Transverse colon (tissue), 4 donors: ENCODE data around the gene SCMH1.

Source experiments
- EP300 ChIP-seq: sonication (generic); formaldehyde crosslinking; IDR thresholded peaks from one replicate; pipeline ENCODE4 v1.6.1; 2017; ENCODE audit warnings: antibody characterized with exemption, low read depth
- POLR2A ChIP-seq: fragments of 450-650 bp; IDR thresholded peaks from one replicate; pipeline ENCODE4 v1.6.1; 2016; ENCODE audit warnings: antibody characterized with exemption, mild to moderate bottlenecking, moderate library complexity
- POLR2AphosphoS5 ChIP-seq, 3 donors: sonication (generic); formaldehyde crosslinking; IDR thresholded peaks; one replicate each; pipeline ENCODE4 v1.6.1; 2016; ENCODE audit warnings: antibody characterized with exemption in 3 of 3
- TF ChIP-seq, protein P1 (sequence below), 5 experiments: fragments of 200-600 bp in 3 of 5; fragments of 450-650 bp in 2 of 5; sonication (generic) in 3 of 5; IDR thresholded peaks; 1 replicate in 2 of 5; 2 replicates in 3 of 5; pipeline ENCODE4 v1.5.1; 2016 to 2017; ENCODE audit warnings: antibody characterized with exemption in 5 of 5, inconsistent platforms in 3 of 5, mild to moderate bottlenecking in 2 of 5, moderate library complexity in 1 of 5

DNA sequence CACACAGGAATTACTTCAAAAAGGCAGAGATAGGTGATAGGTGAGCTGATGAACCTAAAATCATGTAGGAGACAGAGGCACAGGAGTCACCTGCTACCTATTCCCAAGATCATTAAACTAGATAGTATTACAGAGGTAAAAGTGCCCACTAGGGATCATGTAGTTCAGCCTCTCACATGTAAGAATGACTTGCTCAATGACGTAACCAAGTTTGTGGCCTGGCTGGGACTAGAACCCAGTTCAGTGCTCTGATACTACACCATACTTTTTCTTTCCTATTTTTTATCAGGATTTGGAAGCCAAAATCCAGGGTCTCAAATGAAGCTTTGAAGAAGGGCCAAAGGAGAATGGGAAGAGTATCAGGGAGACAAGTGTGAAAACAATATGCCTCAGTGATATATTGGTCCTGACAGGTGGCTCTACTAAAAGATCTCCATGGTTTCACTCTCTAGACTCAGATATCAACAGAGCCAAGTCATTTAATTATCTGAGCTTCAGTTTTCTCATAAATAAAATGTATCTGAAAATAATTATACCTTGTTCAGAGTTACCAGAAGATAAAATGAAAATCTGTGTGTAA is 133.3 kb downstream of the SCMH1 start:
- TF ChIP-seq, protein P1, sequence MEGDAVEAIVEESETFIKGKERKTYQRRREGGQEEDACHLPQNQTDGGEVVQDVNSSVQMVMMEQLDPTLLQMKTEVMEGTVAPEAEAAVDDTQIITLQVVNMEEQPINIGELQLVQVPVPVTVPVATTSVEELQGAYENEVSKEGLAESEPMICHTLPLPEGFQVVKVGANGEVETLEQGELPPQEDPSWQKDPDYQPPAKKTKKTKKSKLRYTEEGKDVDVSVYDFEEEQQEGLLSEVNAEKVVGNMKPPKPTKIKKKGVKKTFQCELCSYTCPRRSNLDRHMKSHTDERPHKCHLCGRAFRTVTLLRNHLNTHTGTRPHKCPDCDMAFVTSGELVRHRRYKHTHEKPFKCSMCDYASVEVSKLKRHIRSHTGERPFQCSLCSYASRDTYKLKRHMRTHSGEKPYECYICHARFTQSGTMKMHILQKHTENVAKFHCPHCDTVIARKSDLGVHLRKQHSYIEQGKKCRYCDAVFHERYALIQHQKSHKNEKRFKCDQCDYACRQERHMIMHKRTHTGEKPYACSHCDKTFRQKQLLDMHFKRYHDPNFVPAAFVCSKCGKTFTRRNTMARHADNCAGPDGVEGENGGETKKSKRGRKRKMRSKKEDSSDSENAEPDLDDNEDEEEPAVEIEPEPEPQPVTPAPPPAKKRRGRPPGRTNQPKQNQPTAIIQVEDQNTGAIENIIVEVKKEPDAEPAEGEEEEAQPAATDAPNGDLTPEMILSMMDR (IDR thresholded peaks at IDR 0.05): no peak
- no peak for TF ChIP-seq POLR2A
- TF ChIP-seq POLR2AphosphoS5 (IDR thresholded peaks at IDR 0.05): no peak
- no peak for TF ChIP-seq EP300
